H1 (cell line): ENCODE measurements around the gene FANCL. TPM values are rescaled to one million over a fixed set of nuclear protein-coding genes. Genes with fewer than 3 reads are reported as not detected.
"Not testable (repeated sequence)": the region's sequence is repeated elsewhere in the genome, so short reads cannot be mapped to it uniquely, and the experiment has no call there.

Source experiments
- CTCF ChIA-PET: fragments of 300-600 bp; sonication (Branson Sonifier 250); formaldehyde crosslinking; loops from one replicate; lab custom pipeline; 2021; ENCODE audit not compliant: partially characterized antibody; lab: Charles Lee
- POLR2A ChIA-PET: fragments of 300-600 bp; sonication (Branson Sonifier 250); formaldehyde crosslinking; loops from one replicate; lab custom pipeline; 2021; ENCODE audit warnings: inconsistent platforms; ENCODE audit not compliant: partially characterized antibody; lab: Charles Lee
- DNase-seq, 2 experiments: peaks; one replicate each; pipeline versions ENCODE4 v3.0.0 to v3.0.0-alpha.2; 2010 to 2022; ENCODE audit warnings: low spot score in 2 of 2, low read depth in 1 of 2, mixed read lengths in 1 of 2
- FAIRE-seq: peaks from 2 replicates; lab custom pipeline; 2011; peaks lifted over from hg19 to GRCh38; lab: Jason Lieb, UNC
- H2AFZ ChIP-seq: 2 replicates; pipeline ENCODE4 v1.8.1; 2012; ENCODE audit warnings: low read length, inconsistent platforms
- H2AK5ac ChIP-seq: 2 replicates; pipeline ENCODE4 v1.6.1; 2013; ENCODE audit warnings: low read depth, low read length
- H2BK120ac ChIP-seq: replicated peaks from 2 replicates; pipeline ENCODE3; 2013; ENCODE audit warnings: low read depth, low read length, inconsistent platforms
- H2BK12ac ChIP-seq: 2 replicates; pipeline ENCODE4 v1.6.1; 2013; ENCODE audit warnings: low read depth, low read length
- H2BK15ac ChIP-seq: 2 replicates; pipeline ENCODE4 v1.6.1; 2013; ENCODE audit warnings: low read length
- H2BK20ac ChIP-seq: 2 replicates; pipeline ENCODE4 v1.6.1; 2013; ENCODE audit warnings: low read length
- H2BK5ac ChIP-seq: 2 replicates; pipeline ENCODE4 v1.6.1; 2013; ENCODE audit warnings: low read depth, low read length
- H3K14ac ChIP-seq: 2 replicates; pipeline ENCODE4 v1.6.1; 2013; ENCODE audit warnings: inconsistent platforms; ENCODE audit not compliant: insufficient read length
- H3K18ac ChIP-seq: 2 replicates; pipeline ENCODE4 v1.6.1; 2013; ENCODE audit warnings: low read length; ENCODE audit errors: extremely low read depth
- H3K23ac ChIP-seq: 2 replicates; pipeline ENCODE4 v1.6.1; 2013; ENCODE audit warnings: inconsistent platforms; ENCODE audit not compliant: insufficient read length
- H3K23me2 ChIP-seq: 2 replicates; pipeline ENCODE4 v1.6.1; 2013; ENCODE audit warnings: low read depth, low read length
- H3K27ac ChIP-seq: 2 replicates; pipeline ENCODE4 v1.6.1; 2011; ENCODE audit warnings: low read depth, low read length, inconsistent platforms
- H3K27me3 ChIP-seq, 4 experiments: replicated peaks in 1 of 4; 1 replicate in 1 of 4; 2 replicates in 3 of 4; pipeline versions ENCODE4 v1.6.1 to v1.8.1; 2011 to 2013; ENCODE audit warnings: low read length in 3 of 4, mild to moderate bottlenecking in 3 of 4, inconsistent platforms in 2 of 4, mixed read lengths in 2 of 4, moderate library complexity in 1 of 4; ENCODE audit not compliant: control insufficient read depth in 3 of 4, insufficient read depth in 3 of 4; ENCODE audit errors: extremely low read depth in 1 of 4
- H3K36me3 ChIP-seq, 4 experiments: 2 replicates each; pipeline versions ENCODE4 v1.6.1 to v1.8.1; 2011 to 2013; ENCODE audit warnings: mild to moderate bottlenecking in 4 of 4, low read length in 3 of 4, moderate library complexity in 2 of 4, control low read depth in 1 of 4, inconsistent platforms in 1 of 4; ENCODE audit not compliant: insufficient read depth in 4 of 4, control insufficient read depth in 2 of 4
- H3K4ac ChIP-seq: replicated peaks from 2 replicates; pipeline ENCODE3; 2013; ENCODE audit warnings: low read length, low read depth, mixed read lengths, inconsistent platforms; ENCODE audit not compliant: insufficient read length
- H3K4me1 ChIP-seq, 4 experiments: replicated peaks in 1 of 4; 1 replicate in 1 of 4; 2 replicates in 3 of 4; pipeline versions ENCODE4 v1.6.1 to v1.8.1; 2011 to 2013; ENCODE audit warnings: low read length in 3 of 4, inconsistent platforms in 2 of 4, mixed read lengths in 1 of 4; ENCODE audit not compliant: insufficient read depth in 4 of 4, control insufficient read depth in 3 of 4
- H3K4me2 ChIP-seq, 2 experiments: 2 replicates each; pipeline versions ENCODE4 v1.6.1 to v1.8.1; 2011 to 2013; ENCODE audit warnings: low read depth in 2 of 2, low read length in 2 of 2, control low read depth in 1 of 2, inconsistent platforms in 1 of 2, mild to moderate bottlenecking in 1 of 2; ENCODE audit not compliant: insufficient read depth in 1 of 2
- H3K4me3 ChIP-seq, 4 experiments: fragments of 200-600, 300-600 bp in 1 of 4; sonication (generic), shearing (Covaris generic), sonication (Bioruptor Twin) in 1 of 4; 2 replicates each; pipeline versions ENCODE4 v1.5.1 to v1.8.1; 2011 to 2016; ENCODE audit warnings: low read length in 4 of 4, low read depth in 3 of 4, control low read depth in 2 of 4, inconsistent platforms in 2 of 4, mild to moderate bottlenecking in 2 of 4, mixed read lengths in 1 of 4, moderate library complexity in 1 of 4; ENCODE audit not compliant: insufficient read depth in 2 of 4; ENCODE audit errors: extremely low read depth in 1 of 4
- H3K56ac ChIP-seq: replicated peaks from 2 replicates; pipeline ENCODE3; 2013; ENCODE audit warnings: low read depth, mild to moderate bottlenecking, mixed read lengths, low read length, inconsistent platforms; ENCODE audit not compliant: insufficient read length
- H3K79me1 ChIP-seq: 2 replicates; pipeline ENCODE4 v1.6.1; 2013; ENCODE audit warnings: low read depth, low read length, control low read depth
- H3K79me2 ChIP-seq, 2 experiments: 2 replicates each; pipeline versions ENCODE4 v1.6.1 to v1.8.1; 2012 to 2013; ENCODE audit warnings: low read length in 2 of 2, mild to moderate bottlenecking in 2 of 2, inconsistent platforms in 1 of 2; ENCODE audit not compliant: insufficient read depth in 2 of 2, control insufficient read depth in 1 of 2
- H3K9ac ChIP-seq, 4 experiments: replicated peaks in 1 of 4; 1 replicate in 1 of 4; 2 replicates in 3 of 4; pipeline versions ENCODE4 v1.6.1 to v1.8.1; 2011 to 2013; ENCODE audit warnings: low read depth in 3 of 4, low read length in 3 of 4, control low read depth in 2 of 4, mild to moderate bottlenecking in 2 of 4, moderate library complexity in 2 of 4, inconsistent platforms in 1 of 4; ENCODE audit errors: extremely low read depth in 1 of 4
- H3K9me3 ChIP-seq, 2 experiments: 2 replicates each; pipeline versions ENCODE4 v1.6.1 to v1.8.1; 2012 to 2013; ENCODE audit warnings: mild to moderate bottlenecking in 2 of 2, moderate library complexity in 2 of 2, control low read depth in 1 of 2, inconsistent platforms in 1 of 2, low read depth in 1 of 2, low read length in 1 of 2, mixed read lengths in 1 of 2; ENCODE audit not compliant: insufficient read depth in 2 of 2
- H4K20me1 ChIP-seq, 2 experiments: replicated peaks in 1 of 2; 2 replicates each; pipeline versions ENCODE3 to v1.8.1; 2011 to 2013; ENCODE audit warnings: inconsistent platforms in 2 of 2, low read length in 2 of 2, mild to moderate bottlenecking in 1 of 2; ENCODE audit not compliant: insufficient read depth in 2 of 2, control insufficient read depth in 1 of 2
- H4K5ac ChIP-seq: 2 replicates; pipeline ENCODE4 v1.6.1; 2013; ENCODE audit warnings: low read length, low read depth, mixed read lengths, inconsistent platforms; ENCODE audit not compliant: insufficient read length
- H4K8ac ChIP-seq: 2 replicates; pipeline ENCODE4 v1.8.0; 2013; ENCODE audit warnings: mild to moderate bottlenecking, moderate library complexity, low read length, inconsistent platforms; ENCODE audit not compliant: insufficient read depth; ENCODE audit errors: extremely low read depth
- H4K91ac ChIP-seq: replicated peaks from 2 replicates; pipeline ENCODE3; 2013; ENCODE audit warnings: low read length, mixed read lengths, inconsistent platforms; ENCODE audit not compliant: insufficient read length
- WGBS, 2 experiments: shearing (Covaris generic) in 1 of 2; methylation state at CpG; one replicate each; pipeline versions ENCODE4 v1.1.6 to v1.1.7; 2013 to 2015; ENCODE audit warnings: low lambda C conversion rate in 2 of 2, mixed read lengths in 2 of 2, inconsistent platforms in 1 of 2, low coverage in 1 of 2, missing lambda C conversion rate in 1 of 2; ENCODE audit not compliant: insufficient replicate concordance in 2 of 2, insufficient coverage in 1 of 2, insufficient read length in 1 of 2; ENCODE audit errors: extremely low coverage in 1 of 2, missing lambda C conversion rate in 1 of 2; 5-methylcytosine and 5-hydroxymethylcytosine counted together
- polyA plus RNA-seq, 7 experiments: library from polyadenylated mRNA; depleted of rRNA in 3 of 7; stranded (reverse) in 5 of 7; unstranded in 2 of 7; fragments of >200 nt in 5 of 7; fragments of 200-250 nt in 2 of 7; gene quantifications; 1 replicate in 5 of 7; 2 replicates in 1 of 7; 4 replicates in 1 of 7; pipeline versions ENCODE4 v1.2.1 to v1.2.3, GENCODE V29; 2011 to 2013; ENCODE audit warnings: missing spikeins in 2 of 7, mixed read lengths in 2 of 7
- total RNA-seq: library from RNA; stranded (reverse); fragmentation: NEBNext Ultra II Directional; extraction: Animal tissue kit (Norgen Biotek cat#: 25700); gene quantifications from 2 replicates; pipeline ENCODE4 v1.2.1, GENCODE V29; 2021

Gene FANCL
- total and polyA plus RNA-seq, 2 of the 8 experiments (the other 6 are each of a cell fraction or from before 2014, with no cell fraction given), result 38.7 to 55.9 TPM

GRCh38 chr2:58251331-58252201 lies 10.4 kb upstream of the FANCL start:
- peak; percentile 75 for FAIRE-seq
- H3K79me1 ChIP-seq, H3K4me2 ChIP-seq: not testable (repeated sequence)

More at GRCh38 chr2:58251331-58252201, 10.4 kb upstream of the FANCL start:
- not testable (repeated sequence) for H2BK15ac ChIP-seq, H3K9me3 ChIP-seq, H2BK5ac ChIP-seq, H2AFZ ChIP-seq, H2AK5ac ChIP-seq, H3K79me2 ChIP-seq, H4K91ac ChIP-seq, H3K23ac ChIP-seq, H3K27me3 ChIP-seq, H2BK120ac ChIP-seq, H3K9ac ChIP-seq, DNase-seq, H4K8ac ChIP-seq, H3K4ac ChIP-seq, H2BK20ac ChIP-seq, H3K36me3 ChIP-seq, H2BK12ac ChIP-seq, H3K14ac ChIP-seq, H3K4me3 ChIP-seq, H3K27ac ChIP-seq, H3K18ac ChIP-seq, H4K5ac ChIP-seq, H4K20me1 ChIP-seq, H3K4me1 ChIP-seq, H3K56ac ChIP-seq, H3K23me2 ChIP-seq
- ChIA-PET CTCF (interaction anchor here (1.0 to 1.4 kb wide), 3 partner anchors 10 to 367 kb away, joined by 3 to 4 read pairs (median 3); no protein-coding TSS in a partner anchor), POLR2A (interaction anchor here (0.9 kb wide), 1 partner anchor 10 kb away, joined by 5 read pairs; the partner anchor contains the start of gene FANCL)
- 95% methylated on average over 36 of the region's 43 CpGs; no CpG with 5 or more reads in 1 of the 2 experiments for WGBS, 2 experiments
